Parathyroid adenoma (tissue), 2 donors: ENCODE measurements around the gene DCTD.

Source experiments
- H2AFZ ChIP-seq: fragments of 300-600 bp; sonication (generic); one replicate; pipeline ENCODE4 v1.7.0; 2017; ENCODE audit warnings: antibody characterized with exemption, mild to moderate bottlenecking
- H3K27ac ChIP-seq: fragments of 300-600 bp; sonication (generic); one replicate; pipeline ENCODE4 v1.7.0; 2017
- H3K27me3 ChIP-seq: fragments of 300-600 bp; sonication (generic); one replicate; pipeline ENCODE4 v1.7.0; 2017; ENCODE audit warnings: low read length; ENCODE audit not compliant: control insufficient read depth, insufficient read depth
- H3K36me3 ChIP-seq: fragments of 300-600 bp; sonication (generic); one replicate; pipeline ENCODE4 v1.7.0; 2017; ENCODE audit warnings: low read length; ENCODE audit not compliant: control insufficient read depth, insufficient read depth
- H3K4me1 ChIP-seq: fragments of 300-600 bp; sonication (generic); one replicate; pipeline ENCODE4 v1.7.0; 2017; ENCODE audit warnings: control low read depth
- H3K4me2 ChIP-seq: fragments of 300-600 bp; sonication (generic); one replicate; pipeline ENCODE4 v1.7.0; 2017; ENCODE audit warnings: low read length
- H3K4me3 ChIP-seq: fragments of 300-600 bp; sonication (generic); one replicate; pipeline ENCODE4 v1.7.0; 2017; ENCODE audit warnings: low read depth, low read length
- H3K79me2 ChIP-seq: fragments of 300-600 bp; sonication (generic); one replicate; pipeline ENCODE4 v1.7.0; 2017; ENCODE audit warnings: control low read depth
- H3K9ac ChIP-seq: fragments of 300-600 bp; sonication (generic); one replicate; pipeline ENCODE4 v1.7.0; 2017; ENCODE audit warnings: mild to moderate bottlenecking
- H3K9me3 ChIP-seq: fragments of 300-600 bp; sonication (generic); one replicate; pipeline ENCODE4 v1.7.0; 2017; ENCODE audit warnings: low read length; ENCODE audit not compliant: control insufficient read depth
- CTCF ChIP-seq: fragments of 300-600 bp; sonication (generic); IDR thresholded peaks from one replicate; pipeline ENCODE4 v1.7.0; 2017; ENCODE audit warnings: antibody characterized with exemption, mild to moderate bottlenecking
- donor health status: primary hyperparathyroidism.

Gene DCTD

GRCh38 chr4:182923366-182923765, 6.2 kb upstream of the DCTD start:
- Histone ChIP-seq H3K9me3 (no peaks in the 10 kb centered on the region), H3K27me3 (no peaks in the 10 kb centered on the region), H3K36me3 (no peaks in the 10 kb centered on the region), H3K4me1 (no peaks in the 10 kb centered on the region), H3K9ac (no peak overlapping the region), H3K27ac (no peak overlapping the region), H3K4me3 (no peak overlapping the region), H3K79me2 (no peaks in the 10 kb centered on the region), H2AFZ (no peak overlapping the region), H3K4me2 (no peak overlapping the region)
- TF ChIP-seq CTCF: no peak

- no peak overlapping the region for H3K4me3 ChIP-seq
- no peak for TF ChIP-seq CTCF
- H3K79me2 ChIP-seq: no peaks in the 10 kb centered on the region
- H3K27ac ChIP-seq: no peak overlapping the region
- no peak overlapping the region for H3K4me2 ChIP-seq
- no peak overlapping the region for H2AFZ ChIP-seq
- H3K9ac ChIP-seq: no peak overlapping the region
- H3K9me3 ChIP-seq: no peaks in the 10 kb centered on the region
- no peaks in the 10 kb centered on the region for H3K27me3 ChIP-seq
- H3K4me1 ChIP-seq: no peaks in the 10 kb centered on the region
- no peaks in the 10 kb centered on the region for H3K36me3 ChIP-seq
Measured at GRCh38 chr4:182922501-182923284, 5.5 kb upstream of the DCTD start.

- no peak overlapping the region for H3K9ac ChIP-seq
- no peak overlapping the region for H3K4me3 ChIP-seq
- H3K27ac ChIP-seq: no peak overlapping the region
- no peaks in the 10 kb centered on the region for H3K4me1 ChIP-seq
- no peaks in the 10 kb centered on the region for H3K36me3 ChIP-seq
- H3K4me2 ChIP-seq: no peak overlapping the region
- H2AFZ ChIP-seq: no peak overlapping the region
- H3K27me3 ChIP-seq: no peaks in the 10 kb centered on the region
- H3K9me3 ChIP-seq: no peaks in the 10 kb centered on the region
- H3K79me2 ChIP-seq: no peaks in the 10 kb centered on the region
- no peak for TF ChIP-seq CTCF
Measured at GRCh38 chr4:182921608-182922007, 4.4 kb upstream of the DCTD start.

- H3K9ac ChIP-seq: no peak overlapping the region
- no peak for TF ChIP-seq CTCF
- no peaks in the 10 kb centered on the region for H3K79me2 ChIP-seq
- no peak overlapping the region for H3K27ac ChIP-seq
- no peak overlapping the region for H3K4me2 ChIP-seq
- no peaks in the 10 kb centered on the region for H3K4me1 ChIP-seq
- no peak overlapping the region for H3K4me3 ChIP-seq
- H3K9me3 ChIP-seq: no peaks in the 10 kb centered on the region
- no peaks in the 10 kb centered on the region for H3K27me3 ChIP-seq
- H2AFZ ChIP-seq: no peak overlapping the region
- no peaks in the 10 kb centered on the region for H3K36me3 ChIP-seq
Measured at GRCh38 chr4:182920676-182921075, 3.5 kb upstream of the DCTD start.

GRCh38 chr4:182918791-182919302, 1.7 kb upstream of the DCTD start:
- Histone ChIP-seq H3K9ac (no peak overlapping the region), H3K9me3 (no peaks in the 10 kb centered on the region), H3K4me3 (no peak overlapping the region), H3K4me1 (no peaks in the 10 kb centered on the region), H3K27ac (no peak overlapping the region), H3K4me2 (no peak overlapping the region), H3K27me3 (no peaks in the 10 kb centered on the region), H3K79me2 (no peaks in the 10 kb centered on the region), H2AFZ (peak overlapping the region; percentile 22), H3K36me3 (no peaks in the 10 kb centered on the region)
- TF ChIP-seq CTCF: no peak
